Chondrocyte (in vitro differentiated cells): ENCODE results near the gene PRKAG2. TPM values are rescaled to one million over a fixed set of nuclear protein-coding genes. Genes with fewer than 3 reads are reported as not detected.

ENCODE experiments used
- DNase-seq: peaks from one replicate; pipeline ENCODE4 v3.0.0; 2021; ENCODE audit warnings: mixed read lengths, low spot score
- H3K27ac Mint-ChIP-seq: one replicate; pipeline ENCODE4 v1.8.0; 2021; ENCODE audit warnings: mild to moderate bottlenecking, moderate library complexity, mixed read lengths; ENCODE audit not compliant: unreplicated experiment
- H3K27me3 Mint-ChIP-seq: 2 replicates; pipeline ENCODE4 v1.8.0; 2021; ENCODE audit warnings: low read depth, mixed read lengths
- H3K36me3 Mint-ChIP-seq: 2 replicates; pipeline ENCODE4 v1.8.0; 2021; ENCODE audit warnings: low read depth, mixed read lengths
- H3K4me1 Mint-ChIP-seq: 2 replicates; pipeline ENCODE4 v1.8.0; 2021; ENCODE audit warnings: low read depth, mild to moderate bottlenecking, mixed read lengths
- H3K4me3 Mint-ChIP-seq: one replicate; pipeline ENCODE4 v1.8.0; 2021; ENCODE audit warnings: mild to moderate bottlenecking, moderate library complexity, mixed read lengths; ENCODE audit not compliant: unreplicated experiment
- H3K9me3 Mint-ChIP-seq: 2 replicates; pipeline ENCODE4 v1.8.0; 2021; ENCODE audit warnings: low read depth, mixed read lengths
- CTCF ChIP-seq: fragments of 200-600 bp; sonication (generic); IDR thresholded peaks from 2 replicates; pipeline ENCODE4 v1.5.0; 2021; ENCODE audit warnings: antibody characterized with exemption, mild to moderate bottlenecking, moderate library complexity
- total RNA-seq: library from RNA; stranded (reverse); gene quantifications from 3 replicates; pipeline ENCODE4 v1.2.1, GENCODE V29; 2021

The PRKAG2 gene
- total RNA-seq, 1 donor from 2014 or later = 35.4 TPM

GRCh38 chr7:151704299-151704959, 172.5 kb downstream of the PRKAG2 start:
- peaks cover 9% of the 10 kb centered on the region for H3K27me3 Mint-ChIP-seq
- no peak for DNase-seq

GRCh38 chr7:151702961-151703360, 174.0 kb downstream of the PRKAG2 start:
- H3K27me3 Mint-ChIP-seq = peaks cover 9% of the 10 kb centered on the region
- H3K36me3 Mint-ChIP-seq = no peaks in the 10 kb centered on the region
- no peak for DNase-seq
- H3K9me3 Mint-ChIP-seq = no peaks in the 10 kb centered on the region
- H3K4me3 Mint-ChIP-seq = no peak overlapping the region
- no peak overlapping the region for H3K27ac Mint-ChIP-seq
- H3K4me1 Mint-ChIP-seq = peaks cover 36% of the 10 kb centered on the region
- TF ChIP-seq CTCF = no peak

More at GRCh38 chr7:151704299-151704959, 172.5 kb downstream of the PRKAG2 start:
- TF ChIP-seq CTCF = no peak
- Mint-ChIP-seq H3K4me3 (no peak overlapping the region), H3K9me3 (no peaks in the 10 kb centered on the region), H3K4me1 (peaks cover 24% of the 10 kb centered on the region), H3K36me3 (no peaks in the 10 kb centered on the region), H3K27ac (no peak overlapping the region)

- no peak for DNase-seq
- H3K4me3 Mint-ChIP-seq = no peak overlapping the region
- TF ChIP-seq CTCF = no peak
Observed at GRCh38 chr7:151700586-151701165, 176.2 kb downstream of the PRKAG2 start.

GRCh38 chr7:151699928-151700319, 177.0 kb downstream of the PRKAG2 start:
- Mint-ChIP-seq H3K4me1 (peaks cover 42% of the 10 kb centered on the region), H3K4me3 (no peak overlapping the region), H3K27ac (peak overlapping the region; percentile 79), H3K27me3 (peaks cover 9% of the 10 kb centered on the region), H3K36me3 (no peaks in the 10 kb centered on the region), H3K9me3 (no peaks in the 10 kb centered on the region)
- no peak for DNase-seq
- TF ChIP-seq CTCF = no peak

More at GRCh38 chr7:151700586-151701165, 176.2 kb downstream of the PRKAG2 start:
- H3K36me3 Mint-ChIP-seq = no peaks in the 10 kb centered on the region
- peaks cover 41% of the 10 kb centered on the region for H3K4me1 Mint-ChIP-seq
- peaks cover 9% of the 10 kb centered on the region for H3K27me3 Mint-ChIP-seq
- H3K27ac Mint-ChIP-seq = no peak overlapping the region
- no peaks in the 10 kb centered on the region for H3K9me3 Mint-ChIP-seq

- Mint-ChIP-seq H3K4me1 (peaks cover 48% of the 10 kb centered on the region), H3K36me3 (no peaks in the 10 kb centered on the region), H3K9me3 (no peaks in the 10 kb centered on the region), H3K27ac (peak overlapping the region; percentile 79), H3K4me3 (no peak overlapping the region), H3K27me3 (peaks cover 8% of the 10 kb centered on the region)
- TF ChIP-seq CTCF = no peak
- DNase-seq = no peak
Observed at GRCh38 chr7:151699147-151699927, 177.6 kb downstream of the PRKAG2 start.
